Measurements from ENCODE around the gene USP6NL.

USP6NL gene

DNA sequence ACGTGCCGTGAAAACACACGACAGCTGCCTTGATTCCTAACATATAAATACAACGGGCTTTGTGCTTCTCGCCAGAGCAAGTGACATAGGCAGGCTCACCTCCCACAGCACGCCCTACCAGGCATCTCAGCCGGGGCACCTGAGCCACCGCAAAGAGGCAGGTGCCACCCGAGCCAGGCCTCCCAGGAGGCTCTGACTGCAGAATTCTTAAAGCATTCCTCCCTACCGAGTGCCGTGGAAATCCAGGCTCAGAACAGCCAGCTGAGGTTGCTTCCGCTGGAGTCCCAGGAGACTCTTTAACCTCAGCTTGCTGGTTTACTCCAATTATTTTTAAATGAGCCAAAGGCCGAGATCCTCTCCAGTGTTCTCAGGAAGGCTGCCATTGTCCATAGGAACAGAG, 206.5 kb downstream of the USP6NL start:
- DNase-seq (ENCODE audit: low read depth), result peak; percentile 36
- no peak overlapping the region for H3K4me3 ChIP-seq (ENCODE audit: control insufficient read depth, low read depth, low read length)
- TF ChIP-seq CTCF (conservative IDR thresholded peaks at IDR 0.05; ENCODE audit: control insufficient read depth, insufficient read depth, low read depth, low read length), result no peak

Data from fibroblast of mammary gland (primary cell).